HuH-7 (cell line): ENCODE data around the gene OR52L1.
"Not testable (repeated sequence)": the region's sequence is repeated elsewhere in the genome, so short reads cannot be mapped to it uniquely, and the experiment has no call there.

ENCODE experiments used
- DNase-seq: peaks from one replicate; pipeline ENCODE4 v3.0.0; 2011; ENCODE audit warnings: low spot score

The OR52L1 gene

DNA sequence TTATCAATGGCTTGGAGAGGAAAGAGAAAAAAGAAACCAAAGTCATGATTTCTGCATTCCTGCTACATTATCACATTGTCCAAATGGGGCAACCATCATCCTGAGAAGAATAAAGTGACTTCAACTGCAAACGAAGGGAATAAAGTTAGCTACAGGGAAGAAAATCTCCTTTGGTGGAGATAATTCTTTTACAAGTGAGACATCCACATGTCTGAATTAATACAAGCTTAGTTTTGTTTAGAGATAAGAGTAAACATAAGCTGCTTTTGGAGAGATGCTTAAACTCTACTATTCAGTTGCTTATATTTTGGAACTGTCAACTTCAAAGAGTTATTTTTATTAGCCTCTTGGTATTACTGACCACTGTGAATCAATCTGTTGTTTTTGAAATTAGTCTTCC is at the start of gene OR52L1:
OR52L1 (minus strand) TSS at position 101 of the 400 bp plus-strand sequence; CDS start at position 46, 55 bp downstream.
- no peak for DNase-seq

DNA sequence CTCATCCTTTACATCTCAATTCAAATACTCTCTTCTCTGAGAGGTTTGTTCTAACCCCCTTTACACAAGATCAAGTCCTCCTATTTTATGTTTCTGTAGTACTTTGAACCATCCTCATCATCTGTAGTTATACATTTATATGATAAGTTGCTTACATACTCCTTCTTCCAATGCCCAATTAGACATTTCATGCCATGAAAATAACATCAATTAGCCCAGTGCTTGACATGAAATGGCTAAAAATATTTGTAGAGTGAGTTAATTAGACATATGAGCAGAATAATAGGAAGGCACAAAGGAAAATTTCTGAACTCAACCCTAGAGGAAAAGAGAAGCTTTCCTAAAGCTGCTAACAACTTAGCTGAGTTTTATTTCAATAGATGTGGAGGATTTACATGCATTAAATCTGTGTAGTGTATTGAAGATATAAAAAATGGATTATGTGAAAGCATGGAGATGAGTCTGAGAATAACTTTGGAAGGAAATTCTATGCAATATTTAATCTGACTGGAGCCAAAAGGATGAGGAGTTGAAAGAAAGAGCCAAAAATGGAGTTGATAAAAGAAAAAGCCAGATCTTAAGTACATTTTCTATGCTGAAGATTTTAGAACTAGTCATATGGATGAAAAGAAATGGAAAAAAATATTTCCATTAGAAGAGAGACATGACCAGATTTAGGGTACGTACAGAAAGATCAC is 44.1 kb upstream of the OR52L1 start, which contains the start of gene OR56A1:
OR56A1 (minus strand) TSS at position 51 of the 698 bp plus-strand sequence. CDS start 3,066 bp downstream, outside the sequence.
- DNase-seq = no peak

DNA sequence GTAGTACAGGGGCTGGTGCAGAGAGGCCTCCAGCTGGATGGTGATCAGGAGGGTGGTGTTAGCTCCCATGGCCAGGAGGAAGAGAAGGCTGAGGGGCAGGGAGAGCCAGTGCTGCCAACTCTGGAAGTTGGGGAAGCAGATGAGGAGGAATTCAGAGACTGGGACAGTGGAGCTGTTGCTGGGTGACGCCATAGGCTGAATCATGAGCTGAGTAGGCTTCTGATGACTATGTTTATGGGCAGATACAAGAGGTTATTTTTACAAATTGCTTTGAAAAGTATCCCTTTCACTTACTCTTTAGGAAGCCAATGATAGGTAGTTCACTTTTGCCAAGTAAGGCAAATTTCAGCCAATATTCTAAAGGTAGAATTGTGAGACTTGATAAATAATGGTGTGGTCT is 40.7 kb upstream of the OR52L1 start:
- DNase-seq = no peak

DNA sequence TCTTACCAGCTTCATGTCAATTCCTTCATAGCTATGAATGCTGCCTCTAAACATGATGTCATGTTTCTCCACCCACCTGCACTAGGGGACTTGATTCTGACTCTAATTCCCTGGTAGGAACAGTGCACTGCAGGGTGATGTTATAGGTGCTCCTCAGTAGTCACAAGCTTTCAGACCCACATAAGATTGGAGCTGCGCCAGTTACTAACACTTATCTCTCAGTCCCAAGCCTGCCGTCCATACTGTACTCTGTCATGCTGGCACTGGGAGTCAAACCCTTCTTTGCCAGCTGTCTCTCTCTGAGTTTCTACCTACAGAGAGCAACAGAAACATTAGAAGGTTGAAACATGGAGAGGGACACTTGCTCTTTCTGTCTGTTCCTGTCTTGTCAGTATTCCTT is 38.3 kb upstream of the OR52L1 start:
- DNase-seq = no peak

DNA sequence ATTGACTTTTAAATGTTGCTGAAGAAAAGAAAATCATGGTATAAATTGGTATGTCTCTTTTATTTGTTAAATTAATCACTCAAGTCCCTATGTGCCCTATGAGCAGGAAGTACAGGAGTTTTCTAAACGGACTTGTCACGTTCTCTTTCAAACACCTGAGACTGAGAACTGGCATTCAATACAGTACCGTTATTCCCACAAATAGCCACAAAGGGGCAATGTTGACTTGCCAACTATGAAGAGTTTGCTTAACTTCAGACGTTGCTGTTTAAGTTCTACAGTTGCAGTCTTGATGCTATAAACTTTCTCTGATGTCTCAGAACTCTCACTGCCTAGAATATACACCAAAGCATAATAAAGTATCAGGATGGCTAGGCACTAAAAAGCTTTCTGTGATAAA is 36.2 kb upstream of the OR52L1 start:
- peak; percentile 12 for DNase-seq

DNA sequence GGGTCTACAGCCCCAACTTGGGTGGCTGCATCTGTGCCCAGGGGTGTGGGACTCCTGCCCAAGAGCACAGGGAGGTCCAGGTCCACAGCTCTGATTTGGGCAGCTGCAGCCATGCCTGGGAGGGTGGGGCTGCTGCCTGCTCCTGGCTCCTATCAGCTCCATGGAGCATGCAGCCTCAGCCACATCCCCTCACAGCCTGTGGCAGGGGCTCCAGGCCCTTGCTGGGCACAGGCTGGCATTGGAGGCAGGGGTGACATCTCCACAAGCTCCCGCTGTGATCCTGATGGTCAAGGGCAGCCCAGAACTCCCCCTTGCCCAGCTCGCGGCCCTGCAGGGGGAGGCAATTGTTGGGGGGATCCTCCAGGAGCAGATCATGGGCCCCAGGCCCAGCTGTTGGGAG is 26.3 kb upstream of the OR52L1 start:
- no peak for DNase-seq

DNA sequence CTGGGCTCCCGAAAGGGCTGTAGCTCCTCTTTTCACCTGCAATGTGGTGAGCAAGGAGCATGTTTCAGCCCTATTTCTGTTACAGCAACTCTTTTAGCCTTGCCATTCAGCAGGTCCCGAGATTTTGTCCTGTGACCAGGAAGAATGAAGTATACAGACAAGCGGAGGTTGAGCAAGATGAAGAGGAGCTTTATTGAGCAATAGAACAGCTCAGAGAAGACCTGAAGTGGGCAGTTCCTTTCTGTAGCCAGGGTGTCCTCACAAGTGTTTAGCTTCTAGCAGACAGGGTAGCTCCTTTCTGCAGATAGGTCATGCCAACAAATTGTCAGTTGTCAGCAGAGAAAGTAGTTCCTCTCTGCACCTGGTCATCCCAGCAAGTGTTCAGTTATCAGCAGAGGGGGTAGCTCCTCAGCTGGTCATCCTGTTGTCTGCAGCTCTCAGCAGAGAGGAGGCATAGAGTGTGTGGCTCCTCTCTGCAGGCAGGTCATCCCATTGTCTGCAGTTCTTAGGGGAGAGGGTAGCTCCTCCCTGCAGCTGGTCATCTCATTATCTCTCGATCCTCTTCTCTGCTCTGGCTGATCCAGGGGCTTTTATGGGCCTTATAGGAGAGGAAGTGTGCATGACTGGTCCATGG is 25.4 kb upstream of the OR52L1 start:
- no peak for DNase-seq

DNA sequence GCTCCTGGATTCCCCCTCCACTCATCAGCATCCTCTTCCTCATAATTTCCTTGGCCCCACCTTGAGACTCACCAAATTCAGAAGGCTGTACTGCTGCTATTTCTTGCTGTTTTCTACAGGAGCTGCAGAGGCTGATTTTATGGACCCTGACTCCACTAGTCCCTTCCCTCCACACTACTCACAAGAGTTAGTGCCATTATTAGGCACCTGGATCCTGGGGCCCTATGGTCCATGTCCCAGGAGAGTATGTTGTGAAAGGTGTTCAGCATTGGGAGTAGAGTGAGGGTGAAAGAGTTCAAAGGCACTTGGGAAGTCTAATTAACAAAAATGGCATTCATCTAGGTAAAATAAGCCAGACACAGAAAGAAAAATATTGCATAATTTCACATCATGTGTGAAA is 20.1 kb upstream of the OR52L1 start, which contains the start of gene OR56A4:
OR56A4 (minus strand) TSS at position 101 of the 400 bp plus-strand sequence. CDS start 3,954 bp downstream, outside the sequence.
- DNase-seq = no peak

DNA sequence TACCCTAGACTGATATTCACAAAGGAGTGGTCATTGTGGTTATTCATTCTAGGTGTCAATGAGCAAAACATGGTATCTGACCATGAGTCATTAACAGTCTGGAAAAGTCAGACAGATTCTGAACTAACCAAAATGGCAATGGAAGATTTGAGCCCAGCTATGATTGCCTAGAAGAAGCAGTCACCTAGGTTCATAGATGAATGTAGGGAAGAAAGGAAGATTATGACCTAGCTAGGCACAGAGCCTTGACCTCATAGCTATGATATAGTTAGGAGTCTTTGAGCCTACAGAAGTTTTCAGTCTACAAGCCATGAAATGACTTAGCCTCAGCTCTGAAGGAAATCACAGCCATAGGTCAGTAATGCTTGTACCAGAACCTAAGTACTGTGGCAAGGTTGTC is 19.6 kb upstream of the OR52L1 start:
- DNase-seq = no peak

DNA sequence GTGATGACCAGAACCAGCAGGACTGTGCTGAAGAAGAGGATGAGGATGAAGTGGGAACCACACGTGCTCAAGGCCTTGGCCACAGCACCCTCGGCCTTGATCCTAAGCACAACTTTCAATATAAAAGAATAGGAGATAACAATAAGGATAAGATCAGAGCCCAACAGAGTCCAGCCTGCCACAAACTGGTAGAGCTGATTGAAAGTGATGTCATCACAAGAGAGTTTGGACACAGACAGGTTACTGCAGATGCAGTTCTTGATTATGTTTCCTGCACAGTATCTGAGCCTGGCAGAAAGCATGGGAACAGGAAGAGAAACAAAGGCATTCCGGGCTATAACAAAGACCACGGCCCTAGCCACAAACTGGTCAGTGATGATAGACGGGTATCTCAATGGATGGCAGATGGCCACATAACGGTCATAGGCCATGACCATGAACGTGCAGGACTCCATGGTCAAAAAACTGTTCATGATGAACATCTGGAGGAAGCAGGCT is 15.5 kb upstream of the OR52L1 start:
- no peak for DNase-seq

DNA sequence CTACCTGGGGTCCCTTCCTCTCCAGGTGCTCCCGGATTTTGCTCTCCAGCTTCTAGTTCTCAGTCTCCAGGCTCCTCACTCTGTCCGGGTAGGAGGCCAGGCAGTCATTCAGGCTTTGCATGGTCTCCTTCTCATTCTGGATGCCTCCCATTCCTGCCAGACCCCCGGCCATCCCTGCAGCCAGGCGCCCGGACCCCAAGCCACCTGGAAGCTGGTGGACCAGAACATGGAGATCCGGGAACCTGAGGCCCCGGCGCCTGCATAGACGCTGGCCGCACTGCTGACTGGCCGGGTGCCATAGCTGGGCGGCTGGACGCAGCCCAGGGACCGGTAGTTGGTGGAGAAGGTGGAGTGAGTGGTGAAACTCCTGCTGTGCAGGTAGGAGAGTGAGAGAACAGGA is 8.0 kb upstream of the OR52L1 start:
- DNase-seq = no peak

DNA sequence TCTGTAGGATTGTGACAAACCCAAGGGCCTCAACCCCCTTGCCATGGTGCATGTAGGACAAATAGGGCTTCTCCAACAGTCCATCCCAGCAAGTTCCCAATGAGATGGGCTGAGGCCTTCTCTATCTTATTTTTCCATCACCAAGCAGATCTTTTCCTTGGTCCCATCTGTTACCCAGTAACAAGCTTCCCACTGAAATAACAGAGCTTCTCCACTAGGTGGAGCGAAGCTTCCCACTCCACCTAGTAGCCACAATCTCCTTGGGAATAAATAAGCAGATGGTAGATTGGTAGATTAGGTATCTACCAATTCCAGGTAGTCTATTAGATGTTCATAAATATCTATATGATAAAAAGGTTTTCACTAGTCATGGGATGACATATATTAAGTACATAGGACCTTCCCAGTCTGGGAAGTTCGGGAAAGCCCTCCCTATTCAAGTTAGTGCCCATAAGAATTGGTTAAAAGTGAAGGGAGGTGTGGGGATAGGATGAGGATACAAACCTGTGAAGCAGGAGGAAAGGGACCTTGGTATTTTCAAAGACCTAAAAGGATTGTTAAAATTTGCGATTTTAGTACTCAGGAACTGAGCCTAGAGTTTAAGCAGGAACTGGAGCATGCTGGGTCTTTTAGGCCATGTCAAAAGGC is 5.9 kb upstream of the OR52L1 start:
- DNase-seq = peak; percentile 55

DNA sequence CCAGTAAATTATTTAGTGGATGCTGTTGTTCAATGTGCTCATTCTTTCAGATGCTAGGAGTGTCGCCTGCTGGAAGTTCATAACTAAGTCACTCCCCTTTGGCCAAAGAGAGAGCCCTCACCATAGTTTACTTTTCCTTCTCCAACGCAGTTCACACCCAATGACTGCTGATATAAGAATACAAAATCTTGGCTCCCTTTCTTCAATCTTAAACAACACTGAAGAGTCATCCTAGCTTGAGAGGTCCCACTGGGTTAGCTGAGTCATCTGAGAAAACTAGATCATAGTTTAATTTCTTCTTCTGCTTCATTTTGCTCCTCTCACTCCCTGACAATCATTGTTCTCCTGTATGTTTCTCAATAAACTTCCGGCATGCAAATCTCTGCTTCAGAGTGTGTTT is 5.4 kb upstream of the OR52L1 start:
- DNase-seq = no peak

DNA sequence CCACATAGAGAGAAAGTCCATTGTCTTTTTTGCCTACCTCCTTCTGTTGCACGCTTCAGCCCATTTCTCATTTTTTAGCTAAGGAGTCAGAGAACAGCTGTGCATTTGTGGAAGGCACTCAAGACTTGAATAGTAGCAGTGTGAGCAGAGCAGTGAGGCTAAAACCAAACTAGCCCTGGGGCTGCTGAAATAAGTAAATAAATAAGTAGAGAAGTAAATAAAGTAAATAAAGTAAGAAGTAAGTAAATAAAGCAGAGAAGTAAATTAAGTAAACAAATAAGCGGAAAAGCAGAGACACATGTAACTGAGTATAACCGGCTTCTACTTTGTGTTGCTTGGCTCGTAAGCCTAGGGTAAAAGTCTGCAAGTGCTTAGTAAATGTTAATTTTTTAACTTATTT is 2.4 kb upstream of the OR52L1 start:
- DNase-seq = no peak

DNA sequence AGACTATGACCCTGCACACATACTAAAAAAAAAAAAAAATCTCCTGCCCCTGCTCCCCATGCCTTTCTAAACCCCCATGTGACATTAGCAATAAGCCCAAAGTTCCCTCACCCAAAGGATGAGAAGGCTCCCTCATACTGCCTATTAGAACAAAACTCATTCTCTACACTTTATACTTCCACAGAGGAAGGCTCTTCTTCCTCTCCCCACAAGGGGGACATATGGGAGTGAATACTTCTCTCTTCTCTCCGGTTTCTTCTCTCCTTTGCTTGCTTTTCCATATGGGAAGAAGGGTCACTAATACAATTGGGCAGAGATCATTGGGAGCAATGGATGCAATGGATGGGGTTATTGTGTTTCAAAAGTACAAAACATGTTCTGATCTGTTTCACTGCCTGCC is 3.3 kb downstream of the OR52L1 start:
- no peak for DNase-seq

DNA sequence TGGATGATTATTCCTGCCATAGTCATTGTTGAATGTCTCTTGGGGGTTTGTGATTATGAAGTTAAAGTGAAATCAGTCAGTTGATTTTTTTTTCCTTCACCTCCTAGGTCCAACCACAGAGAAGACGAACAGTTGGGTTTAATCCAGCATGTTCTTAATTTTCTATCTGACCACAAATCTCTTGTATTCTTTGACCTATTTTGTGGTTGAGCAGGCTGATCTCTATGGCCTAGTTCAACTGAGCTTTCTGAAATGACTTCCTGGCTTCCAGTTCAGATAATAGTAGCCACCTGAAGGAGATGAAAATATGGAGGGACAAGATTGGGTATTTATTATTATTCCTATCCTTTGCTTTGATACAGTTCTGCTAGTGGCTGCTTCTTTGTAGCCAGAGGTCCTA is 13.3 kb downstream of the OR52L1 start:
- DNase-seq = no peak

DNA sequence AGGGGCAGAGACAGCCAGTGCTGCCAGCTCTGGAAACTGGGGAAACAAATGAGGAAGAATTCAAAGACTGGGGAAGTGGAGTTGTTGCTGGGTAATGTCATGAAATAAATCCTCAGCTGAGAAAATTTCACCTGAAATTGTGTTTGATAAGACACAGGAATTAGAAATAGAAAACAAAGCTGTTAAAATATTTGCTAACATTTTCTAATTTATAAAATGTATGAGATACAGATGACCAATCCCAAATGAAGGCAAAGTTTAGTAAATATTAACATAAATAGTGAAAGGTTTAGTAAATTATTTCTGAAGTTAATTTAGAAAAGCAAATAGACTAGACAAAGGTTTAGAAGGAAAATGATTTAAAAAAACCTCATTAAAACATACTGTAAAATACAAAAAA is 18.4 kb downstream of the OR52L1 start, which contains the start of gene OR56A5:
OR56A5 (minus strand) TSS at position 101 of the 400 bp plus-strand sequence; CDS start at position 101, 0 bp downstream.
- no peak for DNase-seq

DNA sequence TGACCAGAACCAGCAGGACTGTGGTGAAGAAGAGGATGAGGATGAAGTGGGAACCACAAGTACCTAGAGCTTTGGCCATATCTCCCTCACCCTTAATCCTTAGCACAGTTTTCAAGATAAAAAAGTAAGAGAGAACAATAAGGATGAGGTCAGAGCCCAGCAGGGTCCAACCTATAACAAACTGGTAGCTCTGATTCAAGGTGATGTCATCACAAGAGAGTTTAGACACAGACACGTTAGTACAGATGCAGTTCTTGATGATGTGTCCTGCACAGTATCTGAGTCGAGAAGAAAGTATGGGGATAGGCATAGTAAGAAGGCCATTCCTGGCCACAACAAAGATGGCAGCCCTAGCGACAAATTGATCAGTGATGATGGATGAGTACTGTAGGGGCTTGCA is 19.1 kb downstream of the OR52L1 start:
- DNase-seq = no peak

DNA sequence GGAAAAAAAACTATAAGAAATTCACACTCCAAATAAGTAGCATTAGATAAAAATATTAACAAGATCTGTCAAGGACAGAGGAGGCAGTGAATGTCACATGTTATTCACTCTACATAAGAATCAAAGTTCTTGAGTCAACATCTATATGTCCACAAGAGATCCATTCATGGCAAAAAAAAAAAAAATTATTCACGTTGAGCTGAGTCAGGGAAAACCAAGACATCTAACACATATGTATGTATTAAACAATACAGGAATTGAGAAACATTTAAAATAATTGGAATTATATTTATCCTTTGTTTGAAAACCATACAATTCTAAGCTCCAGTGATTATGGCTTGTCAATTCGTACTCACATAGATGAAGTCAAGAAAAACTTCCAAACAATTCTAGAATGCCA is 19.8 kb downstream of the OR52L1 start:
- DNase-seq = no peak

DNA sequence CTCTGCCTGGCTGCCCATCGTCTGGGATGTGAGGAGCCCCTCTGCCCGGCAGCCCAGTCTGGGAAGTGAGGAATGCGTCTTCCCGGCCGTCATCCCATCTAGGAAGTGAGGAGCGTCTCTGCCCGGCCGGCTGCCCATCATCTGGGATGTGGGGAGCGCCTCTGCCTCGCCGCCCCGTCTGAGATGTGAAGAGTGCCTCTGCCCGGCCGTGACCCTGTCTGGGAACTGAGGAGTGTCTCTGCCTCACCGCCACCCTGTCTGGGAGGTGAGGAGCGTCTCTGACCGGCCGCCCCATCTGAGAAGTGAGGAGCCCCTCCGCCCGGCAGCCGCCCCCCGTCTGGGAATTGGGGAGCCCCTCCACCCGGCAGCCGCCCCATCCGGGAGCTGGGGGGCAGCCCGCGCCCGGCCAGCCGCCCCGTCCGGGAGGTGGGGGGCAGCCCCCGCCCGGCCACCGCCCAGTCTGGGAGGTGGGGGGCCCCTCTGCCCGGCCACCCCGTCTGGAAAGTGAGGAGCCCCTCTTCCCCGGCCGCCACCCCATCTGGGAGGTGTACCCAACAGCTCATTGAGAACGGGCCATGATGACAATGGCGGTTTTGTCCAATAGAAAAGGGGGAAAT is 26.0 kb downstream of the OR52L1 start:
- DNase-seq = not testable (repeated sequence)

DNA sequence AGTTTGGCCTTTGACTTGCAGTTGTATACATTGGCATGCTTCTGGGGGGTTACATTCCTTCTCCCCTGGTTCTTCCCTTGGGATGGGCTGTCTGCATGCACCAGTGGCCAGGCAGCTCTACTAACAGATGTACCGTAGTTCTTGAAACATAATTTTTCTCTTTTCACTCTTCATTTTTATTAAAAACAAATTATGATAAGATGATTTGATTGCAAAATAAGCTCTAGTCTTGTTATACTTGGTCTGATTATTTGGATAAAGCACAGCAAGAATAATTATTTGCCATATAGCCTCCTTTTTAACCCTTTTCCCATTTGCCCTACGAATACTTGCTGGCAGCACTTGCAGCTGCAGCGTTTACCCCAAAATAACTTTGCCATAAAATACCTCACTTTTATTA is 31.2 kb downstream of the OR52L1 start:
- no peak for DNase-seq

DNA sequence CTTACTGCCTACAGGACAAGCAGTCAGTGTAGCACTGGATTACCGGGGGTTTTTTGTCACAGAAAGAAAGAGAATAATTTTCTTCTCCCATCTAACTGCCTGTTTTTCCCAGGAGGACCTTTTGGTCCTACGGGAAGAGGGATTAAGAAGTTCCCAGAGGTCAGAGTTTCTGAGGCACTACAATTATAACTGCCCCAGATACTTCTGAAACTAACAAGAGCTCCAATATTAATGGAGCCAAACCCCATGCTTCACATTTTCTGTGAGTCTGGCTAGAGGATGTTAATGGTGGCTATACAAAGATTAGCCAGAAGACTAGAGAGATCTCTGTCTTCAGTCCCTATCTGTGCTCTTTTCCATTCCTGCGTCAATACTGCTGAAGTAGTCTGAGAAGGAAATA is 44.8 kb downstream of the OR52L1 start, which contains the start of gene OR56A3:
OR56A3 (plus strand) TSS at position 301 of the 400 bp plus-strand sequence. CDS start 5,096 bp downstream, outside the sequence.
- no peak for DNase-seq
